SK-N-MC (cell line): ENCODE measurements around the gene PDCL3.

Experiments
- DNase-seq: peaks from one replicate; pipeline ENCODE4 v3.0.0-alpha.2; 2011; ENCODE audit warnings: low read depth, low spot score
- H3K27ac ChIP-seq: fragments of 200-600 bp; sonication (generic); 2 replicates; pipeline ENCODE4 v1.5.1; 2016; ENCODE audit warnings: mixed run types
- H3K36me3 ChIP-seq: fragments of 200-600 bp; sonication (generic); 2 replicates; pipeline ENCODE4 v1.6.1; 2017; ENCODE audit warnings: antibody characterized with exemption, low read length, mixed read lengths; ENCODE audit not compliant: insufficient read depth
- H3K4me3 ChIP-seq: fragments of 200-600 bp; sonication (generic); 2 replicates; pipeline ENCODE4 v1.5.1; 2016
- H3K9ac ChIP-seq: fragments of 200-600 bp; sonication (generic); 2 replicates; pipeline ENCODE4 v1.8.0; 2017; ENCODE audit warnings: mixed run types, mixed read lengths; ENCODE audit not compliant: insufficient read length
- H3K9me3 ChIP-seq: fragments of 200-600 bp; sonication (generic); 2 replicates; pipeline ENCODE4 v1.6.1; 2017; ENCODE audit warnings: low read depth, mild to moderate bottlenecking, antibody characterized with exemption, low read length, moderate library complexity, mixed read lengths
- EZH2 ChIP-seq: fragments of 200-600 bp; sonication (generic); IDR thresholded peaks from one replicate; pipeline ENCODE4 v1.6.1; 2017; ENCODE audit warnings: antibody characterized with exemption
- FOXP2 ChIP-seq: optimal IDR thresholded peaks from 2 replicates; pipeline ENCODE3; 2011; ENCODE audit warnings: mild to moderate bottlenecking, moderate library complexity; ENCODE audit not compliant: insufficient read depth; ENCODE audit errors: extremely low read length, control extremely low read depth
- POLR2AphosphoS5 ChIP-seq: IDR thresholded peaks from 2 replicates; pipeline ENCODE4 v1.6.1; 2012; ENCODE audit warnings: mild to moderate bottlenecking, low read depth, low read length, borderline replicate concordance

Gene PDCL3

DNA sequence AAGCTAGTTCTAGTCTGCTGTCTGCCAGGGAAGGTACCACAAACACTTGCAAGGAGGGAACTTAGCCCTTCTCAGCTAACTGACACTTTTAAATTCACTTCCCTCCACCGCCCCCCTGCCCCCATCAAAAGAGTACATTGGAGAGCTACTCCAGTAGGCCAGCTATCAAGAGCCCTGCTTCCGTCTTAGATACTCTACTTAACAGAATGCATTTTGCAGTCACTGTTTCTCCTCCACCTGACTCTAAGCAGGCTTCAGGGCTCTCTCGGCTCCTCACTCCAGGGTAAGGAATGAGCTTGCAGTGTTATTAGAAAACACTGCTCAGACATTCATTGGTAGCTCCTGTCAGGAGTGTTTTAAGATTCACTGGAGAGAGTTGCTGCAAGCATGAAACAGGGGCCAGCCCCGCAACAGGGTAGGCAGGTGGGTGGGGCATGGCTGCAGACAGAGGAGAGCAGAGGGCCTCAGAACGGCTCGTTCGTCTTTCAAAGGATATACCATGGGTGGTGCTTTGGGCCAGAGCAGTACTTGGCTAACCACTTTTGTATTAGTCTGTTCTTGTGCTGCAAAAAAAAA lies 35.3 kb upstream of the PDCL3 start:
- no peak for DNase-seq
- no peak for TF ChIP-seq EZH2
- no peak for TF ChIP-seq POLR2AphosphoS5
- TF ChIP-seq FOXP2, result no peak
- Histone ChIP-seq H3K9me3 (no peaks in the 10 kb centered on the region), H3K4me3 (no peak overlapping the region), H3K27ac (no peak overlapping the region), H3K36me3 (no peaks in the 10 kb centered on the region), H3K9ac (no peak overlapping the region)

DNA sequence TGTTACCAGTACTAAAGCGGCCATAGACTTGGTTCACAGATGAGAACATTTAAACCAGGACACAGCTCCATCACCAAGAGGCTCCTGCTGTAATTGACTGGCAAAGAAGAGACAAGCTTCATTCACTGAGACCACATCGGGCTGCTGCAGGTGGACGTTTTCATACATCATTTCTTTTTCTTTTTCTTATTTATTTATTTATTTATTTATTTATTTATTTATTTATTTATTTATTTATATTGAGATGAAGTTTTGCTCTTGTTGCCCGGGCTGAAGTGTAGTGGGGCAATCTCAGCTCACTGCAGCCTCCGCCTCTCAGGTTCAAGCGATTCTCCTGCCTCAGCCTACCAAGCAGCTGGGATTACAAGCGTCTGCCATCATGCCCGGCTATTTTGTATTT lies 33.6 kb upstream of the PDCL3 start:
- Histone ChIP-seq H3K9me3 (no peaks in the 10 kb centered on the region), H3K9ac (no peak overlapping the region), H3K4me3 (no peak overlapping the region), H3K27ac (no peak overlapping the region), H3K36me3 (no peaks in the 10 kb centered on the region)
- no peak for TF ChIP-seq FOXP2
- no peak for TF ChIP-seq EZH2
- TF ChIP-seq POLR2AphosphoS5, result no peak
- DNase-seq, result no peak

DNA sequence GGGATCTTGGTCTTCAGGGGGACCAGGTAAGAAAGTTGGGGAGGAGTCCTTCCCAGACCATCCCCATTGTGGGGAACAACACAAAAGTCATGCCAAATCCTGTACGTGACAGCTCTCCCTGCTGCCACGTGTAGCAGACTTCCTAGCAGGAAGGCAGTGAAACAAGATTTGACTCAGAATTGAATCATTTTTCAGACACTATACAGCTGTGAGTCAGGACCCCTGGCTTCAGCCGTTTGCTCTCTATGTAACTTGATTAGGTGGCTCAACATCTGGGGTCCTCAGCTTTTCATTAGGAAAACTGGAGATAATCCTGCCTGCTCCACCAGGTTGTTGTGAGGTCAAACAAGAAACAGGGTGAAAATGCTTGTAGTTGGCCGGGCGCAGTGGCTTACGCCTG lies 32.9 kb upstream of the PDCL3 start:
- TF ChIP-seq FOXP2, result no peak
- no peak for TF ChIP-seq EZH2
- TF ChIP-seq POLR2AphosphoS5, result no peak
- Histone ChIP-seq H3K9ac (no peak overlapping the region), H3K36me3 (no peaks in the 10 kb centered on the region), H3K4me3 (no peak overlapping the region), H3K9me3 (no peaks in the 10 kb centered on the region), H3K27ac (no peak overlapping the region)
- DNase-seq, result no peak

DNA sequence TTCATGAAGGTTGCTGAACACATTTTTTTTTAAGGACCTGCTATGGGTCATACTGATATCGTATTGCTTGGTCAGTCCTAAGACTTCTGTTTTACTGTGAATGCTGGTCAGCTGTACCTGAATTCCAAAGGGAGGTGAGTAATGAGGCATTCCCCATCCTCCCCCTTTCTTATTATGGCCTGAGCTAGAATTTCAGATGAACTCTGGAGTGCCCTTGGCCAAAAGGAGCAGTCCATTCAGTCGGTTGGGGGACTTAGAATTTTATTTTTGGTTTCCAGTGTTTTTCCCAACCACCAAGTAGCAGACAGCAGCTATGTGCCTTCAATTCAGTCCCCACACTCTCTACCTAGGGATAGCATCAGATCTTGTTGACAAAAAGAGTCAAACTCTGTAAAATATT lies 26.9 kb upstream of the PDCL3 start:
- H3K9ac ChIP-seq, result no peak overlapping the region
- TF ChIP-seq FOXP2 (no peak), POLR2AphosphoS5 (no peak), EZH2 (no peak)
- no peak overlapping the region for H3K4me3 ChIP-seq

DNA sequence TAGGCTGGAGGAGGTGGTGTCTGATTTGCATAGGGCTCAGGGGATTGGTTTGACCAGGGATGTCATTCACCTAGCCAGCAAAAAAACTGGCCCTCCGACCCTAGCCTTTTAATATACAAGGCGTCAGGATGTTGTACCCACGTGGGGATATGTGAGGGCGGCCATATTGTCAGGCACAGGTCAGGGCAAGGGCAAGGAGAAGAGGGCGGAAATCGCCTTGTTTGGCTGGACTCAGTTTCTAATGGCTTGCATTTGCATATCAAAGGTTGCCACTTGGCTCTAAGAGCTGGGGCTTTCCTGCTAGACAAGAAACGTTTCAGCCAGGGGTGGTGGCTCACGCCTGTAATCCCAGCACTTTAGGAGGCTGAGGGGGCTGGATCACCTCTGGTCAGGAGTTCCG lies 24.9 kb upstream of the PDCL3 start:
- Histone ChIP-seq H3K27ac (no peak overlapping the region), H3K4me3 (no peak overlapping the region), H3K9me3 (no peaks in the 10 kb centered on the region), H3K36me3 (no peaks in the 10 kb centered on the region), H3K9ac (no peak overlapping the region)
- TF ChIP-seq FOXP2 (no peak), EZH2 (no peak), POLR2AphosphoS5 (no peak)
- no peak for DNase-seq

More for the DNA sequence above, 26.9 kb upstream of the PDCL3 start:
- DNase-seq, result no peak
- Histone ChIP-seq H3K9me3 (no peaks in the 10 kb centered on the region), H3K27ac (no peak overlapping the region), H3K36me3 (no peaks in the 10 kb centered on the region)

DNA sequence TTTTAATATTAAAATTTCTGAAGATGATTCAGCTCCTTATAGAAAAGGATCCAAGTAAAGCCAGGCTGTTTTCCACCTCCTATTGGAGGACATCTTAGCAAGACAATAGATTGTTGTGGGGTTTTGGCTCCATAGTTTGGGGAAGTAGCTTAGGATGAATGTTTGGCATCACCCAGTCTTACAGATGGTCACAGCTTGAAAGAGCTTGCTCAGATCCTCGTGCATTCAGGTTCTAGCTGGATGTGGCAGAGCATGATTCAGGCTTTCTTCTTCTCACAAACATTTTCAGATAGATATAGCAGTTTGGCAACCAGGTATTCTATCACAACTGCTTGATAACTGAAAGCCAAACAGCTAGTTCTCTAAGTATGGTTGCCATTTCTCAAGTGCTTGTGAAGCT lies 23.6 kb upstream of the PDCL3 start:
- no peaks in the 10 kb centered on the region for H3K36me3 ChIP-seq
- no peak overlapping the region for H3K27ac ChIP-seq
- no peak overlapping the region for H3K9ac ChIP-seq
- H3K9me3 ChIP-seq, result no peaks in the 10 kb centered on the region
- DNase-seq, result no peak
- no peak overlapping the region for H3K4me3 ChIP-seq
- TF ChIP-seq EZH2, result no peak

DNA sequence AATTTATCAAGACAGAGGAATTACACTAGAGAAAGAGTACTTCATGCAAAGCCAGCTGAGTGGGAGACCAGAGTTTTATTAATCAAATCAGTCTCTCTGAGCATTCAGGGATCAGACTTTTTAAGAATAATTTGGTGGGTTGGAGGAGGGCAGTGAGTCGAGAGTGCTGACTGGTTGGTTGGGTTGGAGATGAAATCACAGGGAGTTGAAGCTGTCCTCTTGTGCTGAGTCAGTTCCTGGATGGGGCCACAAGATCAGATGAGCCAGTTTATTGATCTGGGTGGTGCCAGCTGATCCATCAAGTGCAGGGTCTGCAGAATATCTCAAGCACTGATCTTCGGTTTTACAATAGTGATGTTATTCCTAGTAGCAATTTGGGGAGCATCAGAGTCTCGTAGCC lies 21.4 kb upstream of the PDCL3 start:
- Histone ChIP-seq H3K9me3 (no peaks in the 10 kb centered on the region), H3K27ac (no peak overlapping the region), H3K36me3 (no peaks in the 10 kb centered on the region), H3K4me3 (no peak overlapping the region), H3K9ac (no peak overlapping the region)
- TF ChIP-seq FOXP2, result no peak
- no peak for TF ChIP-seq POLR2AphosphoS5
- TF ChIP-seq EZH2, result no peak
- DNase-seq, result no peak

DNA sequence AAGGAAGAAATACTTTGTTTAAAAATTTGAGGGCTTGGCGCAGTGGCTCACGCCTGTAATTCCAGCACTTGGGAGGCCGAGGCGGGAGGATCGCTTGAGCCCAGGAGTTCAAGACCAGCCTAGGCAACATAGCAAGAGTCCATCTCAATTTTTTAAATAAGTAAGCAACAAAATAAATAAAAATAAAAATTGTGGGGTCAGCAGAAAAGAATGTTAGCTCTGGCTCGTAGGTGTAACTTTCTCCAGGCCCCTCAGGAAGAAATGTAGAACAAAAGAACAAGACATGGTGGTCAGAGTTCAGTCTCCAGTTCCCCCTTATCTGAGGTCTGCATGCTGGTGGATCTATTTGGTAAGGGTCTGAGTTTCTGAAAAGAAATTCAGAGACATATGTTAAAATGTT lies 20.4 kb upstream of the PDCL3 start:
- Histone ChIP-seq H3K27ac (no peak overlapping the region), H3K9me3 (no peaks in the 10 kb centered on the region), H3K4me3 (no peak overlapping the region), H3K9ac (no peak overlapping the region), H3K36me3 (no peaks in the 10 kb centered on the region)
- TF ChIP-seq POLR2AphosphoS5 (no peak), FOXP2 (no peak), EZH2 (no peak)
- no peak for DNase-seq

DNA sequence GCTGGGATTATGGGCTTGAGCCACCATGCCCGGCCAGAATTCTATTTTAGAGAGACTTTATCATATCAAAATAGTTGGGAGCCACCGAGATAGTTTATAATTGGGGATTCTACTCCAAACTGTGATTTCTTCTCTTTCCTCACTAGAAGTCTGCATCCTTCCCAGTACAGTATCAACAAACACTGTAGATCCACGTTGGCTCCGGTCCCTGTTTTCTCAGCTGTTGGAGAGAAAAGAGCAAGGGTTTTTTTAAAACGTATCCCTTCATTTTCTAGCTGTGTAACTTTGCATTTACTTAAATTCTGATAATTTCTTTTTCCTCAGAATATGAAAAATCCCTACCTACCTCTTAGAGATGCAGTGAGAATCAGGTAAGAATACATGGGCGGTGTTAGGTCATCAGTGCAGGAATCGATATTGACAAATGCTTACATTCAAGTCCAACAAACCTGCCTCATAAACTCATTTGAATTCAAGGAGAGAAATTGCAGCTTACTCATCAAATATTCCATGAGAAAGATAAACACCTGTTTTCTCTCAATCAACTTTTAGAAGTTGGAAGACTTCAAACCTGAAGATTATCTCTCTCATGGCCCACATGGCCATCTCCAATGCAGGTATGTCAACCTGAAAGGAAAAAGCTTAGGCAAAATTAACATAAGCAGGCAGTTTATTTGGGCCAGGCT lies 17.7 kb upstream of the PDCL3 start:
- Histone ChIP-seq H3K27ac (no peak overlapping the region), H3K9me3 (no peaks in the 10 kb centered on the region)

More for the DNA sequence above, 17.7 kb upstream of the PDCL3 start:
- no peak for DNase-seq
- H3K4me3 ChIP-seq, result no peak overlapping the region
- no peak overlapping the region for H3K9ac ChIP-seq
- no peaks in the 10 kb centered on the region for H3K36me3 ChIP-seq
- TF ChIP-seq POLR2AphosphoS5 (no peak), EZH2 (no peak)
